NCI-H1417 treated with DMSO at 0.1 percent for 48 hours (cell line): ENCODE results near the gene STIM2.
"Not testable (repeated sequence)": the region's sequence is repeated elsewhere in the genome, so short reads cannot be mapped to it uniquely, and the experiment has no call there.

Experiments used
- DNase-seq: peaks from one replicate; lab custom pipeline; 2025; lab: John Stamatoyannopoulos, UW

The STIM2 gene

GRCh38 chr4:26955241-26955640 is 94.6 kb downstream of the STIM2 start:
- DNase-seq = no peak

DNA sequence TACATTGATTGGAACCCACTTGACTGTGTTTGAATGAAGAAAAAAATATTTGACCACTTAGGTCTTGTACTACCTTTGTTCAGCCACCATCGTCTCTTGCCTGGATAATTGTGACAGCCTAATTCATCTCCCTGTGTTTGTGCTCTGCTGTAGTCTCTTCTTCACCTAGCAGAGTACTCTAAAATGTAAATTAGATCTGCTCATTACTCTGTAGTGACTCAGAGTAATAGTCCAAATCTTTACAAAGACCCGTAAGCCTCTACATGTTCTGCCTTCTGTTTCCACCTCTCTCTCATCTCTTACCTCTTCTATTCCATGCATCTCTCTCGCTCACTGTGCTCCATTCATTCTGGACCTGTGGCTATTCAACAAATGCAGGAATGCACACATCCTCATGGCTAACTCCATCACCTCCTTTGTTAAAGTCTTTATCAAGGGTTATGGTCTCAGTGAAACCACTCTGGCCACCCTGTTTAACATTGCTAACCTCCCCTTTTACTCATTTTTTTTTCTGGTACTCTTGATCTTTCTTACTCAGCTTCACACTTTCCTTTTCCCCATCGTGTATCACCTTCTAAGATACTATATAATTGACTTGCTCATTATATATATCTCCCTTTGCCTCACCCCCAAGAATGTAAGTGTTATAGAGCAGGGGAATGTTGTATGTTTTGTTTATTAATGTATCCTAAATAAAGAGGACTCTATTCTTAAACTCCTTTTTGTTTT is 98.4 kb downstream of the STIM2 start:
- DNase-seq = no peak

- no peak for DNase-seq
These were observed 99.0 kb downstream of the STIM2 start for GRCh38 chr4:26959654-26960047.

DNA sequence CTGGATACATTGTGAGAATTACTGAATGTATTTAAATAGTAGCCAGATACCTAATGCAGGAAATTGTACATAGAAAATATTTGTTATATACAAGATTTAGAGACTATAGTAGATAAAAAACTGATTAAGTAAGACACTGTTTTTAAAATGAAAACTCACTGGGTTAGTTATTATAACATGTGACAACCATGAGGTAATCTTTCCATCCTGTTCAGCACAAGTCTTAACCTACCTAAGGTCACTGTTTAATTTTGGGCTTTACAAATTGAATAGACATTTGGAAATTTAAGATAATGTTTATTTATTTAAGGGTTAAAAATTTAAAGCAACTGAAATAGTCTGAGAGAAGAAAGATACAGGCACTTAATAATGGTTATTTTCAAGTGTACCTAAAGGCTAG is 102.1 kb downstream of the STIM2 start:
- no peak for DNase-seq

DNA sequence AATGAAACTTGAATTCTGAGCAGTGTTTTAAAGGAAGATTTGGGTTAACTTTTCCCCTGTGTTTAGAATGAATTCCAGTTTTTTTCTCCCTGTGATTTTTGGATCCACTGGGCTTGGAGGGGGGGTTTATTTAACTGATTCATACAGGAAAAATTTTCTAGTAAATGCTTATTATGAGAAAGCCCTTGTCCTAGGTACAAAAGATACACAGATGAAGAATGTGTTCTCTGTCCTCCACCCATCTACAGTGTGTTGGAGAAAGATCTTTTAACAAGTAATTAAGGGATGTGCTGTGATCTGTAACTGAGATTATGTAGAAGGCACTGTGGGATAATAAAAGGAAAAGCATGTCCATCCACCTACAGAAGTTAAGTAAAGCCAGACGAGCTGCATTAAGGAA is 103.9 kb downstream of the STIM2 start:
- no peak for DNase-seq

DNA sequence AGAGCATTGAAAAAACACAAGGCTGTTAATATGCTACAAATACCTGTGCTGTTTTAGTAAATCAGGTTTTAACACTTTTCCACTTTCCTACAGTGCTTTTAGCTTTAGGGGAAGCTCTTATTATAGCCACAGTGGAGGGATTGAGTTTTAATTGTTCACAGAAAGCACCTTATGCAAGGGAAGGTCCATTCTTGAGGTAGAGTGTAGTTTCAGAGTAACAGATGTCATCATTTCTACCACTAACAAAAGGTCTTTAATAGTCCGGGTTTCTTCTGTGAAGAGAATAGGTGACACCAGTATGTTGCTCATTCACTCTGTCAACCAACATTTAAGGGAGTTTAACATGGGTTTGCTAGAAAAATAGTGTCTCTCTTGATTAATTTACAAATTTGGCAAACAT is 104.4 kb downstream of the STIM2 start:
- no peak for DNase-seq

DNA sequence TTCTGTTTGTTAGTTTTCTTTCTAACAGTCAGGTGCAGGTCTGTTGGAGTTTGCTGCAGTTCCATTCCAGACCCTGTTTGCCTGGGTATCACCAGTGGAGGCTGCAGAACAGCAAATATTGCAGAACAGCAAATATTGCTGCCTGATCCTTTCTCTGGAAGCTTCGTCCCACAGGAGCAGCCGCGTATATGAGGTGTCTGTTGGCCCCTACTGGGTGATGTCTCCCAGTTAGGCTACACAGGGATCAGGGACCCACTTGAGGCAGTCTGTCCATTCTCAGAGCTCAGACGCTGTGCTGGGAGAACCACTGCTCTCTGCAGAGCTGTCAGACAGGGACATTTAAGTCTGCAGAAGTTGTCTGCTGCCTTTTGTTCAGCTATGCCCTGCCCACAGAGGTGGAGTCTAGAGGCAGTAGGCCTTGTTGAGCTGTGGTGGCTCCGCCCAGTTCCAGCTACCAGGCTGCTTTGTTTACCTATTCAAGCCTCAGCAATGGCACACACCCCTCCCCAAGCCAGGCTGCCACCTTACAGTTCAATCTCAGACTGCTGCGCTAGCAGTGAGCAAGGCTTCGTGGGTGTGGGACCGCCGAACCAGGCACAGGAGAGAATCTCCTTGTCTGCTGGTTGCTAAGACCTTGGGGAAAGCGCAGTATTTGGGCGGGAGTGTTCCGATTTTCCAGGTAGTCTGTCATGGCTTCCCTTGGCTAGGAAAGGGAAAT is 115.0 kb downstream of the STIM2 start:
- not testable (repeated sequence) for DNase-seq

- DNase-seq = no peak
These were observed 117.9 kb downstream of the STIM2 start for GRCh38 chr4:26978387-26979053.

GRCh38 chr4:26984896-26985295 is 124.3 kb downstream of the STIM2 start:
- DNase-seq = no peak

DNA sequence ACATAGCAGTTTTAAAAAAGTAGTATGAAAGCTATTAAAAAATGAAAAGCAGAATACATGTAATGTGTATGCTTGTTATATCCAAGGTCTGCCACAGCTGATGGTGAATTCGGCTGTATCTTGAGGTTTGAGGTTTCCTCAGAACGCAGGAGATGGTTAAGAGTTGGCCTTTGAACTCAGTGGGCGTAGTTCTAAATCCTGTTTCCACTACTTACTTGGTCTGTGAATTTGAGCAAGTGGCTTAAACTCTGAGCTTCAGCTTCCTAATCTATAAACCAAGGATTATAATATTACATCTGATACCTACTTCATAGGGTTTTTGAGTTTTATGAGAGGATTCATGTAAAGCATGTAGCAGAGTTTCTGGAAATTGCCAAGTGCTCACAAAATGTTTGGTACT is 125.2 kb downstream of the STIM2 start:
- DNase-seq = no peak

- no peak for DNase-seq
These were observed 126.5 kb downstream of the STIM2 start for GRCh38 chr4:26987191-26987590.

- no peak for DNase-seq
These were observed 130.4 kb downstream of the STIM2 start for GRCh38 chr4:26991057-26991456.

DNA sequence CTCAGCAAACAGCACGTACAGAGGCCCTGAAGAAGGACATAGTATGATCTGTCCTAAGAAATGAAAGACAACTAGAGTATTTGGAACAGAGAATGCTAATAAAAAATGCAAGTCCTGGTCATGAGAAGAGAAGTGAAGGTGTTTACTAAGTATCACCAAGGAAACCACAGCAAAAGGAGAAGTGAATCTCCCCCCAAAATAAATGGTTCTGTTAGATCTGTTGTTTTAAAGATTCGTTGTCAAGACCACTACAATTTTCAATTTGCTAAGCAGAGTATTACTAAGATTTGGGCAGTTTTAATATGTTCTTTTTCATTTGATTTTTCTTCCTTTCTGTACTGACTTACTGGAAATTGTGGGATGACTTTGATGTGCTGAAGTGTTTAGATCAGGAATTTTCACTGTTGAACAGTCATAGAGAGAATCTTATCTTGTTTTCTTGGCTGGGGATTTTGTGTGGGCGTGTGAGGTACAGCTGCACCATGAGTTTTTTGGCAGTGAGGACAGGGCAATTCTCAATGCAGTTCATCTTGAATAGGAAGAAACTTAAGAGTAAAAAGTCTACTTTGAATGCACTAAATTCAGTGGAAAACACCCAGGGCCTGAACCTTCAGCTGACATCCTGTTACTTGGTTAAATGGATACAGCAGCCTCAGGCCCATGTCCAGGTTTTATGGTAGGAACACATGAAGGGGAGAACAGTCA is 132.2 kb downstream of the STIM2 start:
- no peak for DNase-seq

DNA sequence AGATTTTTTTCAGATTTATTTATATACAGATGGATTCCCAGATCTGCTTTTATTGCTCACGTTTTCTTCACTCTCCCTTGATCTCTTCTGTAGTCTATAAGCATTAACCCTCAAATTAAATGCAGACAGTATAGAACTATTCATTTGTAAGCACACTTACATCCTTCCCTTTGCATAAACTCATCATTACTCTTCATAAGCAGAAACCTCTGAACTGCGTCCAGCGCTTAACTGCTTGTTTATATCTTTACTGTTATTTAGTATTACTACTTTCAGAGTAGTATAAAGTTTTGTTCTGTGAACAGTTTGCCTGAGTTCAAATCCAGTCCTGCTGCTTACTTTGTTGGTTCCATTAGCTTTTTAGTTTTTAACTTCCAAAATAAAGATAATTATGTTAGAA is 132.9 kb downstream of the STIM2 start:
- no peak for DNase-seq

- no peak for DNase-seq
These were observed 133.3 kb downstream of the STIM2 start for GRCh38 chr4:26993967-26994366.

- no peak for DNase-seq
These were observed 134.7 kb downstream of the STIM2 start for GRCh38 chr4:26995316-26995715.

GRCh38 chr4:26996745-26997144 is 136.1 kb downstream of the STIM2 start:
- DNase-seq = no peak

GRCh38 chr4:26999689-27000088 is 139.0 kb downstream of the STIM2 start:
- DNase-seq = no peak

DNA sequence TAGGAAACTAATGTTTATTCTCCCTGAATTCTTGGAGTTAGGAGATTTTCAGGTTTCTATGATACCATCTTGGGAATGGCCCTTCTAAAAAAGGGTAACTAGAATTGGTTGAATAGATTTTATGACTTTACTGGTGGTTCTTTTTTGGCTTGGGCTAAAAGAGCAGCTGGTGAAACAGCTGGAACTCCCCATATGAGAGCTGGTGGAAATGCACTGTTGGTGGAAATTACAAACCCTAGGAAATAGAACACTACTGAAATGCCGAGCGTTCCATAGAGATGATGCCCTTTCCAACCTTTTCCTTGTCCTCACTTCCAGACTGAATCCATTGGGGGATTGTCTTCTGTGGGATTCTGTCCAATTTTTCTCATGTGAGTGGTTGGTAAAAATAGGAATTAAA is 139.5 kb downstream of the STIM2 start:
- no peak for DNase-seq

- no peak for DNase-seq
These were observed 140.2 kb downstream of the STIM2 start for GRCh38 chr4:27000820-27001219.

DNA sequence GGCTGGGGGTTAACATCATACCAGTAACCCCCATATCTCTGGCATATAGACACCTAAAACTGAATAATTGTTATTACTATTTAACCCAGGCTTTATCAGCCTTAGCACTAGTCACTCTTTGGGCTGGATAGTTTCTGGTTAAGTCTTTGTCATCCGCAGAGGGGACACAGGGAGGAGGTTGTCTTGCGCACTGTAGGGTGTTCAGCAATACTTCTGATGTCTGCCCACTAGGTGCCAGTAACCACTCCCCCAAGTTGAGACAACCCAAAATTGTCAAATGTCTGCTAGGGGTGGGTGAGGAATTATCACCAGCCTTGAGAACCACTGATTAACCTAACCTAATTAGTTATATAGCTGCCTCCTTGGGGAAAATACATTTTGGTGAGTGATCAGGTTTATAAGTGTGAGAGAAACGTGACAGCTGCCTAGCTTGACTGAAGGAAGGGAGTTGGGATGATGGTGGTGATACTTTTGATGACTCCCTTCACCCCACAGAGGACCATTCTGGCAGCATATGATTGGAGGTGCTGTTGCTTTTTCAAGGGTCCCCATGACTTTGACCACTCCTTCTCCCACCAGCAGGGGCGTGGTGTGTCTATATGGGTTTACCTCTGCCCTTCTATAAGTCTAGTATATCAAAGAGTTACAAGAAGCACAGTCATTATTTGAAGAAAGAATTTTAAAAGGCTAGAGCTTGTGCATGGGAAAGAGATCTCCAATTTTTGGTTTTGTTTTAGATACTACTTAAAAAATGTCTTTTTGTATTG is 140.9 kb downstream of the STIM2 start:
- DNase-seq = no peak

DNA sequence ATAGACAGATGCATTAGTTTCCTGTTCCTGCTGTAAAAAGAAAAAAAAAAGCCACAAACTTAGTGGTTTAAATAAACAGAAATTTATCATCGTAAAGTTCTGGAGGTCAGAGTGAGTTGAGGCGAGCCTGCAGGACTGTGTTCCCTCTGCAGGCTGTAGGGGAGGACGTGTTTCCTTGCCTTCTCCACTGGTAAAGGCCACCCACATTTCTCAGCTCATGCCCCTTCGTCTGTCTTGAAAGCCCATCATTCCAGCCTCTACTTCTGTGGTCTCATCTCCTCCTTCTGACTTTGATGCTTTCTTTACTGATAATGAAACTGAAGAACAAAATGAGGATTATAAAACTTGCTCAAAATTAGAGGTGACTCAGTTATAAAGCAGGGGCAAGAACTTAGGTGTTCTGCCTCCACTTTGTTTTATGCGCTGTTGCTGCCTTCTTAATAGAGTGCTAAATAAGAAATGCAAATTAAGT is 143.0 kb downstream of the STIM2 start:
- DNase-seq = no peak
